ENCODE data around the gene TSPY8. TPM values are rescaled to one million over a fixed set of nuclear protein-coding genes. Genes with fewer than 3 reads are reported as not detected.
"Not testable (repeated sequence)": the region's sequence is repeated elsewhere in the genome, so short reads cannot be mapped to it uniquely, and the experiment has no call there.

TSPY8 gene
- total RNA-seq (not detected), polyA plus RNA-seq (not detected)
- long read RNA-seq, donor 1 = 0 reads
- long read RNA-seq, donor 2 = 0 reads
- long read RNA-seq, donor 3 = 0 reads
- long read RNA-seq, donor 4 = 0 reads
- long read RNA-seq, donor 5 = 0 reads
- long read RNA-seq, donor 6 = 0 reads
- long read RNA-seq, donor 7 = 0 reads
- long read RNA-seq, donor 8 = 0 reads
- long read RNA-seq, donor 9 = 0 reads
- long read RNA-seq, donor 10 = 0 reads

GRCh38 chrY:9357497-9357896 lies at the start of gene TSPY8:
TSS of gene TSPY8 (plus strand) at chrY:9357797. CDS start at chrY:9357843, 46 bp downstream.
- H3K27me3 ChIP-seq; H3K4me1 ChIP-seq (replicated peaks in 1 of 2); H3K27ac ChIP-seq; DNase-seq; H3K36me3 ChIP-seq (replicated peaks in 1 of 2); H3K9me3 ChIP-seq (replicated peaks in 1 of 3); intact Hi-C loops (cut with DNase I); H3K4me3 ChIP-seq: not testable (repeated sequence)
- 67% methylated on average over 7 of the region's 25 CpGs; no CpG with 5 or more reads in 3 of the 4 donors for WGBS, 4 donors

DNA sequence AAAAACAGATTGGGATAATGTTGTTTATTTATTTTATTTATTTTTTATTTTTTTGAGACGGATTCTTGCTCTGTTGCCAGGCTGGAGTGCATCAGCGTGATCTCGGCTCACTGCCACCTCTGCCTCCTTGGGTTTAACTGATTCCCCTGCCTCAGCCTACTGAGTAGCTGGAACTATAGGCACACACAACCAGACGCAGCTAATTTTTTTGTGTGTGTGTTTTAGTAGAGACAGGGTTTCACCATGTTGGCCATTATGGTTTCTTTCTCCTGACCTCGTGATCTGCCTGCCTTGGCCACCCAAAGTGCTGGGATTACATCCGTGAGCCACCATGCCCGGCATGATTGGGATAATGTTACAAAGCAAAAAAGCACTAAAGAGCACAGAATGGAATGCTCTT lies 36.6 kb upstream of the TSPY8 start:
- H3K9me3 ChIP-seq (replicated peaks in 1 of 3) = no peaks in the 10 kb centered on the region
- TF ChIP-seq POLR2A (IDR thresholded peaks at IDR 0.05) = no peak
- TF ChIP-seq, protein P1, sequence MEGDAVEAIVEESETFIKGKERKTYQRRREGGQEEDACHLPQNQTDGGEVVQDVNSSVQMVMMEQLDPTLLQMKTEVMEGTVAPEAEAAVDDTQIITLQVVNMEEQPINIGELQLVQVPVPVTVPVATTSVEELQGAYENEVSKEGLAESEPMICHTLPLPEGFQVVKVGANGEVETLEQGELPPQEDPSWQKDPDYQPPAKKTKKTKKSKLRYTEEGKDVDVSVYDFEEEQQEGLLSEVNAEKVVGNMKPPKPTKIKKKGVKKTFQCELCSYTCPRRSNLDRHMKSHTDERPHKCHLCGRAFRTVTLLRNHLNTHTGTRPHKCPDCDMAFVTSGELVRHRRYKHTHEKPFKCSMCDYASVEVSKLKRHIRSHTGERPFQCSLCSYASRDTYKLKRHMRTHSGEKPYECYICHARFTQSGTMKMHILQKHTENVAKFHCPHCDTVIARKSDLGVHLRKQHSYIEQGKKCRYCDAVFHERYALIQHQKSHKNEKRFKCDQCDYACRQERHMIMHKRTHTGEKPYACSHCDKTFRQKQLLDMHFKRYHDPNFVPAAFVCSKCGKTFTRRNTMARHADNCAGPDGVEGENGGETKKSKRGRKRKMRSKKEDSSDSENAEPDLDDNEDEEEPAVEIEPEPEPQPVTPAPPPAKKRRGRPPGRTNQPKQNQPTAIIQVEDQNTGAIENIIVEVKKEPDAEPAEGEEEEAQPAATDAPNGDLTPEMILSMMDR (IDR thresholded peaks at IDR 0.05) = no peak
- no peak overlapping the region for H3K27ac ChIP-seq
- no peak for DNase-seq
- intact Hi-C loops (cut with DNase I) = no loop called here
- no peaks in the 10 kb centered on the region for H3K36me3 ChIP-seq (replicated peaks in 1 of 2)
- H3K27me3 ChIP-seq = no peaks in the 10 kb centered on the region
- WGBS, 4 donors = 49 to 61% methylated on average over 6 to 7 of the region's 7 CpGs; no CpG with 5 or more reads in 2 of the 4 donors
- H3K4me3 ChIP-seq = no peak overlapping the region
- H3K4me1 ChIP-seq (replicated peaks in 1 of 2) = no peaks in the 10 kb centered on the region

GRCh38 chrY:9337164-9337563 lies 20.4 kb upstream of the TSPY8 start, which contains the start of gene TSPY4:
TSS of gene TSPY4 (plus strand) at chrY:9337464. CDS start at chrY:9337510, 46 bp downstream.
- H3K36me3 ChIP-seq (replicated peaks in 1 of 2); H3K27ac ChIP-seq; H3K27me3 ChIP-seq; H3K4me1 ChIP-seq (replicated peaks in 1 of 2); intact Hi-C loops (cut with DNase I); H3K9me3 ChIP-seq (replicated peaks in 1 of 3); DNase-seq; H3K4me3 ChIP-seq: not testable (repeated sequence)
- whole genome bisulfite sequencing, 4 donors = 88% methylated on average over 10 of the region's 26 CpGs; no CpG with 5 or more reads in 3 of the 4 donors

GRCh38 chrY:9396527-9396926 lies 38.9 kb downstream of the TSPY8 start:
- H3K27ac ChIP-seq; DNase-seq; H3K27me3 ChIP-seq; H3K9me3 ChIP-seq (replicated peaks in 1 of 3); H3K36me3 ChIP-seq (replicated peaks in 1 of 2); intact Hi-C loops (cut with DNase I); H3K4me1 ChIP-seq (replicated peaks in 1 of 2); H3K4me3 ChIP-seq: not testable (repeated sequence)
- 87 to 94% methylated on average over 13 to 15 of the region's 26 CpGs; no CpG with 5 or more reads in 2 of the 4 donors for WGBS, 4 donors

GRCh38 chrY:9398121-9398520 lies 40.5 kb downstream of the TSPY8 start, which contains the start of gene TSPY3:
TSS of gene TSPY3 (plus strand) at chrY:9398421. CDS start at chrY:9398467, 46 bp downstream.
- DNase-seq; H3K4me1 ChIP-seq (replicated peaks in 1 of 2); H3K36me3 ChIP-seq (replicated peaks in 1 of 2); H3K27ac ChIP-seq; H3K27me3 ChIP-seq; intact Hi-C loops (cut with DNase I); H3K4me3 ChIP-seq; H3K9me3 ChIP-seq (replicated peaks in 1 of 3): not testable (repeated sequence)
- no CpG with 5 or more reads among the region's 26 CpGs for WGBS, 4 donors

Small RNA genes lying within 50 kb of the gene (small RNA-seq; reads per million reads assigned to genes)
- 0 reads per million in 2 donors for gene AC006158.1

Other genes starting within 250 kb of the TSPY8 start
- not detected for gene TSPY4, start 20.3 kb upstream of the TSPY8 start, total RNA-seq
- gene TSPY4, start 20.3 kb upstream of the TSPY8 start, polyA plus RNA-seq = not detected
- gene TSPY3, start 40.6 kb downstream of the TSPY8 start, total RNA-seq = not detected
- not detected for gene TSPY3, start 40.6 kb downstream of the TSPY8 start, polyA plus RNA-seq
- gene TSPY1, start 109.2 kb downstream of the TSPY8 start, total RNA-seq = not detected
- not detected for gene TSPY1, start 109.2 kb downstream of the TSPY8 start, polyA plus RNA-seq
- gene TSPY9, start 129.5 kb downstream of the TSPY8 start, total RNA-seq = not detected
- not detected for gene TSPY9, start 129.5 kb downstream of the TSPY8 start, polyA plus RNA-seq
- gene TSPY10, start 170.1 kb downstream of the TSPY8 start, total RNA-seq = not detected
- gene TSPY10, start 170.1 kb downstream of the TSPY8 start, polyA plus RNA-seq = not detected